ENCODE measurements around the gene HNRNPA3. TPM values are rescaled to one million over a fixed set of nuclear protein-coding genes. Genes with fewer than 3 reads are reported as not detected.

Gene HNRNPA3
- total RNA-seq, 1 donor from 2014 or later, result 304 TPM

- peaks cover 36% of the 10 kb centered on the region for H3K4me1 Mint-ChIP-seq (ENCODE audit: unreplicated experiment)
- H3K27me3 Mint-ChIP-seq, result no peaks in the 10 kb centered on the region
- TF ChIP-seq CTCF (conservative IDR thresholded peaks at IDR 0.05), result no peak
- no peak for DNase-seq (ENCODE audit: extremely low spot score, unreplicated experiment)
- H3K36me3 Mint-ChIP-seq, result peaks cover 31% of the 10 kb centered on the region
- peak overlapping the region; percentile 94 for H3K4me3 Mint-ChIP-seq
- no peaks in the 10 kb centered on the region for H3K9me3 Mint-ChIP-seq
- H3K27ac Mint-ChIP-seq, result peak overlapping the region; percentile 96
Observed at GRCh38 chr2:177261116-177262060, 48.8 kb downstream of the HNRNPA3 start.

- Mint-ChIP-seq H3K27ac (peak overlapping the region; percentile 96), H3K4me1 (ENCODE audit: unreplicated experiment) (peaks cover 41% of the 10 kb centered on the region)
Observed at GRCh38 chr2:177262092-177262491, 49.5 kb downstream of the HNRNPA3 start.

GRCh38 chr2:177262958-177263450 is 50.4 kb downstream of the HNRNPA3 start:
- peaks cover 43% of the 10 kb centered on the region for H3K4me1 Mint-ChIP-seq (ENCODE audit: unreplicated experiment)

More at GRCh38 chr2:177262092-177262491, 49.5 kb downstream of the HNRNPA3 start:
- TF ChIP-seq CTCF (conservative IDR thresholded peaks at IDR 0.05), result no peak
- Mint-ChIP-seq H3K9me3 (no peaks in the 10 kb centered on the region), H3K36me3 (peaks cover 29% of the 10 kb centered on the region), H3K27me3 (no peaks in the 10 kb centered on the region), H3K4me3 (peak overlapping the region; percentile 94)
- DNase-seq (ENCODE audit: extremely low spot score, unreplicated experiment), result no peak

GRCh38 chr2:177263451-177264208 is 51.0 kb downstream of the HNRNPA3 start:
- peak overlapping the region; percentile 96 for H3K27ac Mint-ChIP-seq
- no peaks in the 10 kb centered on the region for H3K9me3 Mint-ChIP-seq
- peak; percentile 88 for TF ChIP-seq CTCF (conservative IDR thresholded peaks at IDR 0.05)
- H3K4me1 Mint-ChIP-seq (ENCODE audit: unreplicated experiment), result peaks cover 43% of the 10 kb centered on the region
- peaks cover 19% of the 10 kb centered on the region for H3K36me3 Mint-ChIP-seq
- H3K4me3 Mint-ChIP-seq, result peak overlapping the region; percentile 94
- no peaks in the 10 kb centered on the region for H3K27me3 Mint-ChIP-seq
- DNase-seq (ENCODE audit: extremely low spot score, unreplicated experiment), result peak; percentile 98

More at GRCh38 chr2:177262958-177263450, 50.4 kb downstream of the HNRNPA3 start:
- TF ChIP-seq CTCF (conservative IDR thresholded peaks at IDR 0.05), result no peak
- Mint-ChIP-seq H3K4me3 (peak overlapping the region; percentile 94), H3K9me3 (no peaks in the 10 kb centered on the region), H3K27me3 (no peaks in the 10 kb centered on the region), H3K27ac (peak overlapping the region; percentile 96), H3K36me3 (peaks cover 25% of the 10 kb centered on the region)
- DNase-seq (ENCODE audit: extremely low spot score, unreplicated experiment), result no peak

- TF ChIP-seq CTCF (conservative IDR thresholded peaks at IDR 0.05), result no peak
- DNase-seq (ENCODE audit: extremely low spot score, unreplicated experiment), result peak; percentile 78
- no peaks in the 10 kb centered on the region for H3K27me3 Mint-ChIP-seq
- H3K4me3 Mint-ChIP-seq, result peak overlapping the region; percentile 65
- peaks cover 43% of the 10 kb centered on the region for H3K4me1 Mint-ChIP-seq (ENCODE audit: unreplicated experiment)
- no peak overlapping the region for H3K27ac Mint-ChIP-seq
- no peaks in the 10 kb centered on the region for H3K9me3 Mint-ChIP-seq
- H3K36me3 Mint-ChIP-seq, result peaks cover 16% of the 10 kb centered on the region
Observed at GRCh38 chr2:177264209-177264692, 51.7 kb downstream of the HNRNPA3 start.
